Stimulated activated naive CD8-positive, alpha-beta T cell treated with anti-CD3 and anti-CD28 coated beads, Interleukin-15, Interleukin-2, amounts not matched to agents 100 ng/mL and 50 ng/mL, for 24 hours (primary cell): ENCODE data around the gene EPHA4.
A peak's percentile ranks its signal among the peaks of the same experiment; 100 is the strongest.

ENCODE experiments used
- H3K27ac Mint-ChIP-seq: one replicate; pipeline ENCODE4 v1.8.0; 2021; ENCODE audit warnings: mild to moderate bottlenecking, mixed read lengths
- H3K27me3 Mint-ChIP-seq: one replicate; pipeline ENCODE4 v1.8.0; 2021; ENCODE audit warnings: mixed read lengths
- H3K36me3 Mint-ChIP-seq: one replicate; pipeline ENCODE4 v1.8.0; 2021; ENCODE audit warnings: low read depth, mixed read lengths
- H3K4me1 Mint-ChIP-seq: one replicate; pipeline ENCODE4 v1.8.0; 2021; ENCODE audit warnings: low read depth, mixed read lengths
- H3K4me3 Mint-ChIP-seq: one replicate; pipeline ENCODE4 v1.8.0; 2021; ENCODE audit warnings: mild to moderate bottlenecking, mixed read lengths
- H3K9me3 Mint-ChIP-seq: one replicate; pipeline ENCODE4 v1.8.0; 2021; ENCODE audit warnings: mixed read lengths

The EPHA4 gene

DNA sequence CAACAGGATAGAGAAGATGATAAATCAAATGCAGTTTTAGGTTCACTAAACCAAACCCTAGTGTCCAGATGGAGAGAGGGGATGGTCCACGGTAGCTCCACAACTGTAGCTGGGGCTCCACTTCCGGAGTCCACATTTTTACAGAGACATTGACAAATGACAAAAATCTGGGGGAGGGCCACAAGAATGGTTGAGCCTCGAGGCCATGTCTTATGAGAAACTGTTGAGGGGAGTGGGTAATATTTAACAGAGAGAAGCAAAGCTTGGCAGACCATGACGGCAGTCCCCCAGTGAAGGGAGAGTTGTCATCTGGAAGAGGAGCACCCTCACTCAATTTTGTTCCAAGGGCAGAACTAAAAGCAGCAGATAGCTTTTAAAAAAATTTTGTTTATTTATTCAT, 17.6 kb upstream of the EPHA4 start:
- H3K27ac Mint-ChIP-seq, result no peak overlapping the region
- no peak overlapping the region for H3K4me3 Mint-ChIP-seq
- H3K4me1 Mint-ChIP-seq, result no peaks in the 10 kb centered on the region
- no peaks in the 10 kb centered on the region for H3K36me3 Mint-ChIP-seq
- peaks cover 25% of the 10 kb centered on the region for H3K27me3 Mint-ChIP-seq
- no peaks in the 10 kb centered on the region for H3K9me3 Mint-ChIP-seq

DNA sequence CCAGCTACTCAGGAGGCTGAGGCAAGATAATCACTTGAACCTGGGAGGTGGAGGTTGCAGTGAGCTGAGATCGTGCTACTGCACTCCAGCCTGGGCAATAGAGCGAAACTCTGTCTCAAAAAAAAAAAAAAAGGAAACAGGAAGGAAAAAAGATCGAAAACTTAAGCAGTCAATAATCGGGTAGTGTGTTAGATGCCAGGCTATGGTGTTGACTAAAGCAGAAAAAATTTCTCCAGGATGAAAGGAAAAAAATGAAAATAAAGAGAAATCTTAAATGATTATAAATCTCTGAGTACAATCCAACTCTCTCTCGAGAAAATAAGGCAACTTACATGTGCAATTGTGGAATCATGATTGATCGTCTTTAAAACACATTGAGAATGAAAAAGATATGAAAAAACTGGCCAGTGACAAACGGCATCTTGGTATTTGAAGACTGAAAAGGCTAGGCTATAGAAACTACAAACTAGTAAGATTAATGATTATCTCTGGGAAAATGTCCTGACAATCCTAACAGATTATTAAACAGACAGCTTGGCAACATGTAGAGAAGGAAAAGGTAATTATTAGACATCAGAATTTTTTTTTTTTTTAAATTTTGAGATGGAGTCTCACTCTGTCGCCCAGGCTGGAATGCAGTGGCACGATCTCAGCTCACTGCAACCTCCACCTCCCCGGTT, 16.3 kb upstream of the EPHA4 start:
- peaks cover 31% of the 10 kb centered on the region for H3K27me3 Mint-ChIP-seq
- H3K36me3 Mint-ChIP-seq, result no peaks in the 10 kb centered on the region
- H3K9me3 Mint-ChIP-seq, result no peaks in the 10 kb centered on the region
- H3K27ac Mint-ChIP-seq, result no peak overlapping the region
- no peak overlapping the region for H3K4me3 Mint-ChIP-seq
- no peaks in the 10 kb centered on the region for H3K4me1 Mint-ChIP-seq

GRCh38 chr2:221581986-221582385, 9.9 kb upstream of the EPHA4 start:
- H3K4me1 Mint-ChIP-seq, result no peaks in the 10 kb centered on the region
- H3K27me3 Mint-ChIP-seq, result peaks cover 48% of the 10 kb centered on the region
- H3K27ac Mint-ChIP-seq, result no peak overlapping the region

DNA sequence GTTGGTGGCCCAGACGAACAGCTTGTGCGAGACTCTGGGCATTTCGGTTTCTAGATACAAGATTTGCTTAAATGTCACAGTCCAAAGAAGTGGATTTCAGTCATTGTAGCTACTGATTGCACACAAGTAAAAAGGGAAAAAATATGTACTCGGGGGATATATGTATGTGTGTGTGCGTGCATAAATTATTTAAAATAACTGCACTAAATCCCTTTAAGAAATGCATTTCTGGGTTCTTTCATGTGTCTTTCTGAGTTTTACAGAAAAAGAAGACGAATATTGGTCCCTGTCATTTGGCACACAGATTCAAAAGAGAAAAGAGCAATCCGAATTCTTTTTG, 2.1 kb upstream of the EPHA4 start:
- Mint-ChIP-seq H3K36me3 (no peaks in the 10 kb centered on the region), H3K27ac (no peak overlapping the region), H3K4me1 (peaks cover 33% of the 10 kb centered on the region), H3K27me3 (peaks cover 60% of the 10 kb centered on the region), H3K4me3 (peak overlapping the region; percentile 77), H3K9me3 (no peaks in the 10 kb centered on the region)

More at GRCh38 chr2:221581986-221582385, 9.9 kb upstream of the EPHA4 start:
- Mint-ChIP-seq H3K4me3 (no peak overlapping the region), H3K9me3 (no peaks in the 10 kb centered on the region), H3K36me3 (no peaks in the 10 kb centered on the region)

DNA sequence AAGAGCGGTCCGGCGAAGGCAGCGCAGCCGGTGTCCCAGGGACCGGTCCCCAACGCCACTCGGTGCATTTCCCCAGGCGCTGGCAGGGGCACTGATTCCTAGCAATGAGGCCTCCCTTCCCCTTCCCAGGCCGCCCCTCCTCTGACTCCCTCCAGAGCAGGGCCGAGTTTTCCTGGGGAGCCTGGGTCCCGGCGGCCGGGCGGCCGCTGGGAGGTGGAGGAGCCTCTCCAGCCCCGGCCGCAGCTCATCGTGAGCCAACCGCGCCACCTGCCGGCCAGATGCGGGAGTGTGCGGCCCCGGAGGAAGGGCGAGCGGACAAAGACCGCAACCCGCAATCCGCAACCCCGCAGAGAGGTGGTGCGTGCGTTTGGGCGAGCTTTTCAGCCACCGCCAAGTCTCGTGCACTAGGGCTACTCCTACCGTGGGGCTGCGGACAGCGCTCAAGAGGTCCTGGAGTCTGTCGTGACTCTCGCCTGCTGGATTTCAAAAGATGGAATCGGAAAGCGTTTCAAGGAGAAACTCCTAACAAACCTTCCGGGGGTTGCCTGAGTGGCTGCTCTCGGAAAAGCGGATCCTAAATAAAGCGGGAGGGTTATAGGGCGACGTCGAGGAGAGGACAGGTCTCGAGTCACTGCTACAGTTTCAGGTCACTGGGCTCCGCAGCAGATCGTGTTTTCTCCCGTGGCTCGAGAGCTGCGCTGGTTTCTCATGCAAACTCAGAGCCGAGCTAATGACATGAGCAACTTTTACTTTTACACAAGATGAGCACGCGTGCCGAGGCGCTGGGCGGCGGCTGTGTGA, 1.5 kb upstream of the EPHA4 start:
- H3K4me3 Mint-ChIP-seq, result peak overlapping the region; percentile 77
- peak overlapping the region; percentile 52 for H3K27ac Mint-ChIP-seq
- peaks cover 60% of the 10 kb centered on the region for H3K27me3 Mint-ChIP-seq

DNA sequence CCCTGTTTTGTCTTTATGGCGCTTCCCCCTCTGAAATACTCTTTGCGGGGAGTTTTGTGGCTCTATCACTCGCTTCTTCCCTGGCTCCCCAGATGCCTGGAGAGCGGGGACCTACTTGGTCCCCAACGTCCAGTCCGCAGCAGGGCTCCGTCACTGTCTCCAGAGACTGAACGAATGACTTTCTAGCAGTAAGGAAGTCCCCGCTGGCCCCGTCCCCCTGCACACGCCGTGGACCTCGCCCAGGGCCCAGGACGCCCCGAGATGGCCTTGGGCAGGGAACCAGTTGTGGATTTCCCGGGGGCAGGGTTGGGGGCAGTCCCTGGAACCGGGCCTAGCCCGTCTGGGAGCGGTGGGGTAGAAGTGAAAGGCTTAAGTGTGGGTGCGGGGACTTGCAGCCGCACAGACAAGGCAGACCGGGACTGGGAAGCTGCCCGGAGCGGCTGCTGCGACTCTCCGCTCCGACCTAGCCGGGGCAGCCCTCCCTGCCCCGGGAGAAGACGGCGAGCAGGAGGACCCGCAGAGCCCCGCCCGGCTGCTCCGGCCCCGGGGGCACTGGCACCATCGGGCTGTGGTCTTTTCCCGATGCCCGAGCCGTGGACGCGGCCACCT, 821 bp upstream of the EPHA4 start:
- Mint-ChIP-seq H3K36me3 (no peaks in the 10 kb centered on the region), H3K9me3 (no peaks in the 10 kb centered on the region), H3K27me3 (peaks cover 58% of the 10 kb centered on the region), H3K27ac (peak overlapping the region; percentile 45), H3K4me1 (peaks cover 40% of the 10 kb centered on the region), H3K4me3 (peak overlapping the region; percentile 82)

More for the DNA sequence above, 1.5 kb upstream of the EPHA4 start:
- Mint-ChIP-seq H3K36me3 (no peaks in the 10 kb centered on the region), H3K4me1 (peaks cover 36% of the 10 kb centered on the region), H3K9me3 (no peaks in the 10 kb centered on the region)

DNA sequence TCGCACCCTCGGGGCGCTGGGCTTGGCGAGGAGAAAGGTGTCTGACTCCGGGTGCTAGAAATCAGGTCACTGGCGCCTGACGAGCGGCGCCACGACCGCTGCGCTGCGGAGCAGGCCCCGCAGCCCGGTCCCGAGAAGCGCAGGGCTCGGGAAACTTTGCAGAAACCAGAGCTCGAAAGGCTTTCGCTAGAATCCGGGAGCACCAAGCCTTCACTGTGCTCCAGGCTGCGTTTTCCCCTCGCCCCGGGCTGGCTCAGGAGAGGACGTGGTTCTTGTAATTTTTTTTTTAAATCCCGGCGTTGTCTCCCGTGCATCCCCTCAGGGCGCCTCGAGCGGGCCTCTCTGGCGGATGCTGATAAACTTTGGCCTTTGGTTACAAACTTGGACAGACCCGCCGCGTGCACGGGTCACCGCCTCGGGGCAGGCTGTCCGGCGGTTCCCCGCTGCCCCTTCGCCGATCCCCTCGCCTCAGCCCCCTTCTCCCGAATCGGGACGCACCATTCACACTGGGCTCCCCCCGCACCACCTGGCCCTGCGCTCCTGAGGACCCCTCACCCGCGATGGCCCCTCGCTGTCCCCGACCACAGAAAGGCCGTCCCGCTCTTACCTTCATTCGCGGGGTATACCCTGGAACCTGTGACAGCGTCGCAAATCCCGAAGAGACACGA, 419 bp downstream of the EPHA4 start:
- Mint-ChIP-seq H3K36me3 (no peaks in the 10 kb centered on the region), H3K4me1 (peaks cover 40% of the 10 kb centered on the region), H3K27ac (no peak overlapping the region), H3K9me3 (no peaks in the 10 kb centered on the region), H3K27me3 (peaks cover 48% of the 10 kb centered on the region), H3K4me3 (peak overlapping the region; percentile 82)

GRCh38 chr2:221571025-221571550, 1.0 kb downstream of the EPHA4 start:
- Mint-ChIP-seq H3K27me3 (peaks cover 48% of the 10 kb centered on the region), H3K4me3 (peak overlapping the region; percentile 82), H3K9me3 (no peaks in the 10 kb centered on the region), H3K4me1 (peaks cover 40% of the 10 kb centered on the region), H3K27ac (peak overlapping the region; percentile 39), H3K36me3 (no peaks in the 10 kb centered on the region)

- no peaks in the 10 kb centered on the region for H3K9me3 Mint-ChIP-seq
- peak overlapping the region; percentile 39 for H3K27ac Mint-ChIP-seq
- H3K4me3 Mint-ChIP-seq, result peak overlapping the region; percentile 82
- peaks cover 50% of the 10 kb centered on the region for H3K27me3 Mint-ChIP-seq
- H3K36me3 Mint-ChIP-seq, result no peaks in the 10 kb centered on the region
- H3K4me1 Mint-ChIP-seq, result peaks cover 40% of the 10 kb centered on the region
These were observed 1.7 kb downstream of the EPHA4 start for GRCh38 chr2:221570321-221570935.

DNA sequence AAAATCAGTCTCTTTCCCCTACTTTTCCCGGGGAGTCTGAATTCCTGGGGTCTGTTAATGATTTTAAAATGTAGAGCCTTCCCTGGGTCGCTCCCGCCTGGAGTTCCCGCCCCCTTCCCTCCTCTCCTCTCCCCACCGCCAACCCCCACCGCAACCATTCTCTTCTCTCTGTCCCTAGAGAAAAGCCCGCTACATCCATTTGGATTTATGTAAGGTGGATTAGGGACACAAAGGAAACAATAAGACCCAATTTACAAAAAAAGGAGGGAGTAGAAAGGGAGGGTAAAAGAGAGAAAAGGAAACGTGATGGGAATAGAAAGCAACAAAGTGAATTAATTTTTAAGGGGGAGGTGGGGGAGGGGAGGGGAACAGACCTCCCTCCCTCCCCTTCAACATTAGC, 2.2 kb downstream of the EPHA4 start:
- Mint-ChIP-seq H3K4me3 (peak overlapping the region; percentile 82), H3K4me1 (peaks cover 40% of the 10 kb centered on the region), H3K9me3 (no peaks in the 10 kb centered on the region), H3K27me3 (peaks cover 48% of the 10 kb centered on the region), H3K27ac (no peak overlapping the region), H3K36me3 (no peaks in the 10 kb centered on the region)

DNA sequence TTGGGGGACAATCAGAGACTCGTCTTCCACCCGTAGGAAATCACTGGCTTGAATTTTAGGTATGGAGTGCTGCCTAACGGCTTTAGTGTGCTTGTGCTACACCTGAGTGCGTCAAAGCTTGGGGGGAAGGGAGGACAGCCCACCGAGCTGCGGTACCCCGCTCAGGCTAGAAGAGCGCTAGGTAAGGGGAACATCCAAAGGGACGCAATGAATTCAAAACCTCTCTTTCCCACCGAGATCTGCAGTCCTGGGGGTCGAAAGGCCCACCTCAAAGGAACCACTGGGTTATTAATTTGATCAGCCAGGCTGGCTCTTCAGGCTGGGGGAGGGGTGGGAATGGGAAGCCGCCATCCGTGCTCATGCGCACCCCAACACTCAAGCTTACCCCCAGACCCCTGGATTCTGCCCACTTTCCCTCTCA, 2.7 kb downstream of the EPHA4 start:
- Mint-ChIP-seq H3K27me3 (peaks cover 45% of the 10 kb centered on the region), H3K4me3 (peak overlapping the region; percentile 52), H3K36me3 (no peaks in the 10 kb centered on the region), H3K4me1 (peaks cover 36% of the 10 kb centered on the region), H3K9me3 (no peaks in the 10 kb centered on the region), H3K27ac (no peak overlapping the region)

DNA sequence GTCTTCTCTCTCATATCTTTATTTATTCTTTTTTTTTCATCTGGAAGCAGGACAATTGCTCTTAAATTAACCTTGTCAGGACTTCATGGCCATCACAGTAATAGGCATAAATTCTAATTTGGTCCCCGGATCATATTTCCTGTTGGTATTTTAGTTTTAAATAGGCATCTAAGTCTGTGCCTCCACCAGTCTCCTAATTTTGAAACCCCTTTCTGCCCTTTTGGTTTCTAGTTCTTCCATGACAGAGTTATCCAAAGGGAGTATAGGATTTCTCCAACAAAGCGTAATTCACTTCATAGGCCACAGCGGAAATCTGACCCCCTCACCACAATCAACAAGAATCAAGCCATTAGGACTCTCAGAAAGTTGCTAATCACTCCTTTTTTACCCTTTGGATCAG, 3.8 kb downstream of the EPHA4 start:
- H3K27ac Mint-ChIP-seq, result no peak overlapping the region

GRCh38 chr2:221567809-221568208, 4.3 kb downstream of the EPHA4 start:
- no peak overlapping the region for H3K4me3 Mint-ChIP-seq

More for the DNA sequence above, 3.8 kb downstream of the EPHA4 start:
- Mint-ChIP-seq H3K9me3 (no peaks in the 10 kb centered on the region), H3K4me1 (peaks cover 27% of the 10 kb centered on the region), H3K27me3 (peaks cover 35% of the 10 kb centered on the region), H3K4me3 (no peak overlapping the region), H3K36me3 (no peaks in the 10 kb centered on the region)

GRCh38 chr2:221567231-221567760, 4.8 kb downstream of the EPHA4 start:
- no peaks in the 10 kb centered on the region for H3K9me3 Mint-ChIP-seq
- no peak overlapping the region for H3K27ac Mint-ChIP-seq
- H3K4me1 Mint-ChIP-seq, result peaks cover 27% of the 10 kb centered on the region
- H3K36me3 Mint-ChIP-seq, result no peaks in the 10 kb centered on the region
- no peak overlapping the region for H3K4me3 Mint-ChIP-seq
- H3K27me3 Mint-ChIP-seq, result peaks cover 35% of the 10 kb centered on the region

More at GRCh38 chr2:221567809-221568208, 4.3 kb downstream of the EPHA4 start:
- Mint-ChIP-seq H3K9me3 (no peaks in the 10 kb centered on the region), H3K27me3 (peaks cover 35% of the 10 kb centered on the region), H3K4me1 (peaks cover 27% of the 10 kb centered on the region), H3K36me3 (no peaks in the 10 kb centered on the region), H3K27ac (no peak overlapping the region)
